H1 (cell line): ENCODE data around the gene DCP2. TPM values are rescaled to one million over a fixed set of nuclear protein-coding genes. Genes with fewer than 3 reads are reported as not detected.

Source experiments
- CTCF ChIA-PET: fragments of 300-600 bp; sonication (Branson Sonifier 250); formaldehyde crosslinking; loops from one replicate; lab custom pipeline; 2021; ENCODE audit not compliant: partially characterized antibody; lab: Charles Lee
- POLR2A ChIA-PET: fragments of 300-600 bp; sonication (Branson Sonifier 250); formaldehyde crosslinking; loops from one replicate; lab custom pipeline; 2021; ENCODE audit warnings: inconsistent platforms; ENCODE audit not compliant: partially characterized antibody; lab: Charles Lee
- DNase-seq, 2 experiments: peaks; one replicate each; pipeline versions ENCODE4 v3.0.0 to v3.0.0-alpha.2; 2010 to 2022; ENCODE audit warnings: low spot score in 2 of 2, low read depth in 1 of 2, mixed read lengths in 1 of 2
- FAIRE-seq: peaks from 2 replicates; lab custom pipeline; 2011; peaks lifted over from hg19 to GRCh38; lab: Jason Lieb, UNC
- H2AFZ ChIP-seq: 2 replicates; pipeline ENCODE4 v1.8.1; 2012; ENCODE audit warnings: low read length, inconsistent platforms
- H2AK5ac ChIP-seq: 2 replicates; pipeline ENCODE4 v1.6.1; 2013; ENCODE audit warnings: low read depth, low read length
- H2BK120ac ChIP-seq: replicated peaks from 2 replicates; pipeline ENCODE3; 2013; ENCODE audit warnings: low read depth, low read length, inconsistent platforms
- H2BK12ac ChIP-seq: 2 replicates; pipeline ENCODE4 v1.6.1; 2013; ENCODE audit warnings: low read depth, low read length
- H2BK15ac ChIP-seq: 2 replicates; pipeline ENCODE4 v1.6.1; 2013; ENCODE audit warnings: low read length
- H2BK20ac ChIP-seq: 2 replicates; pipeline ENCODE4 v1.6.1; 2013; ENCODE audit warnings: low read length
- H2BK5ac ChIP-seq: 2 replicates; pipeline ENCODE4 v1.6.1; 2013; ENCODE audit warnings: low read depth, low read length
- H3K14ac ChIP-seq: 2 replicates; pipeline ENCODE4 v1.6.1; 2013; ENCODE audit warnings: inconsistent platforms; ENCODE audit not compliant: insufficient read length
- H3K18ac ChIP-seq: 2 replicates; pipeline ENCODE4 v1.6.1; 2013; ENCODE audit warnings: low read length; ENCODE audit errors: extremely low read depth
- H3K23ac ChIP-seq: 2 replicates; pipeline ENCODE4 v1.6.1; 2013; ENCODE audit warnings: inconsistent platforms; ENCODE audit not compliant: insufficient read length
- H3K23me2 ChIP-seq: 2 replicates; pipeline ENCODE4 v1.6.1; 2013; ENCODE audit warnings: low read depth, low read length
- H3K27ac ChIP-seq: 2 replicates; pipeline ENCODE4 v1.6.1; 2011; ENCODE audit warnings: low read depth, low read length, inconsistent platforms
- H3K27me3 ChIP-seq, 4 experiments: replicated peaks in 1 of 4; 1 replicate in 1 of 4; 2 replicates in 3 of 4; pipeline versions ENCODE4 v1.6.1 to v1.8.1; 2011 to 2013; ENCODE audit warnings: low read length in 3 of 4, mild to moderate bottlenecking in 3 of 4, inconsistent platforms in 2 of 4, mixed read lengths in 2 of 4, moderate library complexity in 1 of 4; ENCODE audit not compliant: control insufficient read depth in 3 of 4, insufficient read depth in 3 of 4; ENCODE audit errors: extremely low read depth in 1 of 4
- H3K36me3 ChIP-seq, 4 experiments: 2 replicates each; pipeline versions ENCODE4 v1.6.1 to v1.8.1; 2011 to 2013; ENCODE audit warnings: mild to moderate bottlenecking in 4 of 4, low read length in 3 of 4, moderate library complexity in 2 of 4, control low read depth in 1 of 4, inconsistent platforms in 1 of 4; ENCODE audit not compliant: insufficient read depth in 4 of 4, control insufficient read depth in 2 of 4
- H3K4ac ChIP-seq: replicated peaks from 2 replicates; pipeline ENCODE3; 2013; ENCODE audit warnings: low read length, low read depth, mixed read lengths, inconsistent platforms; ENCODE audit not compliant: insufficient read length
- H3K4me1 ChIP-seq, 4 experiments: replicated peaks in 1 of 4; 1 replicate in 1 of 4; 2 replicates in 3 of 4; pipeline versions ENCODE4 v1.6.1 to v1.8.1; 2011 to 2013; ENCODE audit warnings: low read length in 3 of 4, inconsistent platforms in 2 of 4, mixed read lengths in 1 of 4; ENCODE audit not compliant: insufficient read depth in 4 of 4, control insufficient read depth in 3 of 4
- H3K4me2 ChIP-seq, 2 experiments: 2 replicates each; pipeline versions ENCODE4 v1.6.1 to v1.8.1; 2011 to 2013; ENCODE audit warnings: low read depth in 2 of 2, low read length in 2 of 2, control low read depth in 1 of 2, inconsistent platforms in 1 of 2, mild to moderate bottlenecking in 1 of 2; ENCODE audit not compliant: insufficient read depth in 1 of 2
- H3K4me3 ChIP-seq, 4 experiments: fragments of 200-600, 300-600 bp in 1 of 4; sonication (generic), shearing (Covaris generic), sonication (Bioruptor Twin) in 1 of 4; 2 replicates each; pipeline versions ENCODE4 v1.5.1 to v1.8.1; 2011 to 2016; ENCODE audit warnings: low read length in 4 of 4, low read depth in 3 of 4, control low read depth in 2 of 4, inconsistent platforms in 2 of 4, mild to moderate bottlenecking in 2 of 4, mixed read lengths in 1 of 4, moderate library complexity in 1 of 4; ENCODE audit not compliant: insufficient read depth in 2 of 4; ENCODE audit errors: extremely low read depth in 1 of 4
- H3K56ac ChIP-seq: replicated peaks from 2 replicates; pipeline ENCODE3; 2013; ENCODE audit warnings: low read depth, mild to moderate bottlenecking, mixed read lengths, low read length, inconsistent platforms; ENCODE audit not compliant: insufficient read length
- H3K79me1 ChIP-seq: 2 replicates; pipeline ENCODE4 v1.6.1; 2013; ENCODE audit warnings: low read depth, low read length, control low read depth
- H3K79me2 ChIP-seq, 2 experiments: 2 replicates each; pipeline versions ENCODE4 v1.6.1 to v1.8.1; 2012 to 2013; ENCODE audit warnings: low read length in 2 of 2, mild to moderate bottlenecking in 2 of 2, inconsistent platforms in 1 of 2; ENCODE audit not compliant: insufficient read depth in 2 of 2, control insufficient read depth in 1 of 2
- H3K9ac ChIP-seq, 4 experiments: replicated peaks in 1 of 4; 1 replicate in 1 of 4; 2 replicates in 3 of 4; pipeline versions ENCODE4 v1.6.1 to v1.8.1; 2011 to 2013; ENCODE audit warnings: low read depth in 3 of 4, low read length in 3 of 4, control low read depth in 2 of 4, mild to moderate bottlenecking in 2 of 4, moderate library complexity in 2 of 4, inconsistent platforms in 1 of 4; ENCODE audit errors: extremely low read depth in 1 of 4
- H3K9me3 ChIP-seq, 2 experiments: 2 replicates each; pipeline versions ENCODE4 v1.6.1 to v1.8.1; 2012 to 2013; ENCODE audit warnings: mild to moderate bottlenecking in 2 of 2, moderate library complexity in 2 of 2, control low read depth in 1 of 2, inconsistent platforms in 1 of 2, low read depth in 1 of 2, low read length in 1 of 2, mixed read lengths in 1 of 2; ENCODE audit not compliant: insufficient read depth in 2 of 2
- H4K20me1 ChIP-seq, 2 experiments: replicated peaks in 1 of 2; 2 replicates each; pipeline versions ENCODE3 to v1.8.1; 2011 to 2013; ENCODE audit warnings: inconsistent platforms in 2 of 2, low read length in 2 of 2, mild to moderate bottlenecking in 1 of 2; ENCODE audit not compliant: insufficient read depth in 2 of 2, control insufficient read depth in 1 of 2
- H4K5ac ChIP-seq: 2 replicates; pipeline ENCODE4 v1.6.1; 2013; ENCODE audit warnings: low read length, low read depth, mixed read lengths, inconsistent platforms; ENCODE audit not compliant: insufficient read length
- H4K8ac ChIP-seq: 2 replicates; pipeline ENCODE4 v1.8.0; 2013; ENCODE audit warnings: mild to moderate bottlenecking, moderate library complexity, low read length, inconsistent platforms; ENCODE audit not compliant: insufficient read depth; ENCODE audit errors: extremely low read depth
- H4K91ac ChIP-seq: replicated peaks from 2 replicates; pipeline ENCODE3; 2013; ENCODE audit warnings: low read length, mixed read lengths, inconsistent platforms; ENCODE audit not compliant: insufficient read length
- POU5F1 ChIP-seq: IDR thresholded peaks from 2 replicates; pipeline ENCODE4 v1.6.1; 2011; ENCODE audit warnings: low read depth, mild to moderate bottlenecking, low read length, moderate library complexity
- SAP30 ChIP-seq: fragments of 300-600 bp; sonication (generic); IDR thresholded peaks from 2 replicates; pipeline ENCODE4 v1.7.1; 2012; ENCODE audit warnings: low read length, moderate library complexity, mild to moderate bottlenecking, inconsistent platforms; ENCODE audit not compliant: insufficient read depth, insufficient replicate concordance
- WGBS, 2 experiments: shearing (Covaris generic) in 1 of 2; methylation state at CpG; one replicate each; pipeline versions ENCODE4 v1.1.6 to v1.1.7; 2013 to 2015; ENCODE audit warnings: low lambda C conversion rate in 2 of 2, mixed read lengths in 2 of 2, inconsistent platforms in 1 of 2, low coverage in 1 of 2, missing lambda C conversion rate in 1 of 2; ENCODE audit not compliant: insufficient replicate concordance in 2 of 2, insufficient coverage in 1 of 2, insufficient read length in 1 of 2; ENCODE audit errors: extremely low coverage in 1 of 2, missing lambda C conversion rate in 1 of 2; 5-methylcytosine and 5-hydroxymethylcytosine counted together
- polyA plus RNA-seq, 7 experiments: library from polyadenylated mRNA; depleted of rRNA in 3 of 7; stranded (reverse) in 5 of 7; unstranded in 2 of 7; fragments of >200 nt in 5 of 7; fragments of 200-250 nt in 2 of 7; gene quantifications; 1 replicate in 5 of 7; 2 replicates in 1 of 7; 4 replicates in 1 of 7; pipeline versions ENCODE4 v1.2.1 to v1.2.3, GENCODE V29; 2011 to 2013; ENCODE audit warnings: missing spikeins in 2 of 7, mixed read lengths in 2 of 7
- total RNA-seq: library from RNA; stranded (reverse); fragmentation: NEBNext Ultra II Directional; extraction: Animal tissue kit (Norgen Biotek cat#: 25700); gene quantifications from 2 replicates; pipeline ENCODE4 v1.2.1, GENCODE V29; 2021

Gene DCP2
- total and polyA plus RNA-seq, 2 of the 8 experiments (the other 6 are each of a cell fraction or from before 2014, with no cell fraction given), result 14.4 to 162 TPM

GRCh38 chr5:113042491-113043243 lies 66.1 kb downstream of the DCP2 start:
- ChIA-PET POLR2A (no interaction called here), CTCF (interaction anchor here (0.7 to 2.1 kb wide), 12 partner anchors 10 to 347 kb away, joined by 3 to 7 read pairs (median 4); no protein-coding TSS in a partner anchor)
- H3K79me1 ChIP-seq, result no peaks in the 10 kb centered on the region
- no peak overlapping the region for H4K5ac ChIP-seq
- no peak overlapping the region for H3K27ac ChIP-seq
- no peak overlapping the region for H3K18ac ChIP-seq
- H4K91ac ChIP-seq, result no peak overlapping the region
- no peak overlapping the region for H3K4me2 ChIP-seq
- H3K79me2 ChIP-seq, result no peaks in the 10 kb centered on the region
- H3K9ac ChIP-seq, result no peak overlapping the region
- FAIRE-seq (no peak), DNase-seq (no peak)
- no peak overlapping the region for H2BK120ac ChIP-seq
- no peak overlapping the region for H4K8ac ChIP-seq
- no peaks in the 10 kb centered on the region for H4K20me1 ChIP-seq
- no peak overlapping the region for H3K14ac ChIP-seq
- H3K36me3 ChIP-seq, result no peaks in the 10 kb centered on the region; a peak in 1 of 8 replicates
- no peak overlapping the region for H2BK20ac ChIP-seq
- H2AFZ ChIP-seq, result no peak overlapping the region
- no peak overlapping the region for H2BK15ac ChIP-seq
- no peaks in the 10 kb centered on the region for H3K27me3 ChIP-seq
- no peak overlapping the region for H2BK5ac ChIP-seq
- no peak overlapping the region for H2AK5ac ChIP-seq
- WGBS, 2 experiments, result 88% methylated on average over 4 of the region's 4 CpGs; no CpG with 5 or more reads in 1 of the 2 experiments
- H3K23me2 ChIP-seq, result no peaks in the 10 kb centered on the region
- no peaks in the 10 kb centered on the region for H3K9me3 ChIP-seq
- no peak overlapping the region for H3K4me3 ChIP-seq
- no peak overlapping the region for H3K4ac ChIP-seq
- H3K23ac ChIP-seq, result no peak overlapping the region
- H3K56ac ChIP-seq, result no peak overlapping the region
- H2BK12ac ChIP-seq, result no peak overlapping the region
- no peaks in the 10 kb centered on the region for H3K4me1 ChIP-seq
- TF ChIP-seq POU5F1 (no peak), SAP30 (no peak)
